GM12891 (cell line): ENCODE measurements around the gene KIF6.
"Not testable (repeated sequence)": the region's sequence is repeated elsewhere in the genome, so short reads cannot be mapped to it uniquely, and the experiment has no call there.

ENCODE experiments used
- DNase-seq: peaks from one replicate; pipeline ENCODE4 v3.0.0; 2011; ENCODE audit warnings: low spot score; ENCODE audit not compliant: insufficient read length
- FAIRE-seq: peaks from 2 replicates; lab custom pipeline; 2011; peaks lifted over from hg19 to GRCh38; lab: Jason Lieb, UNC
- PAX5 ChIP-seq: IDR thresholded peaks from 2 replicates; pipeline ENCODE4 v1.6.1; 2011; ENCODE audit warnings: low read length, moderate library complexity, mild to moderate bottlenecking; ENCODE audit not compliant: insufficient read depth, severe bottlenecking
- POLR2A ChIP-seq: IDR thresholded peaks from 2 replicates; pipeline ENCODE4 v1.6.1; 2011; ENCODE audit warnings: low read depth, low read length, control low read depth
- POLR2AphosphoS5 ChIP-seq: IDR thresholded peaks from 2 replicates; pipeline ENCODE4 v1.6.1; 2011; ENCODE audit warnings: low read depth, low read length, control low read depth
- POU2F2 ChIP-seq: IDR thresholded peaks from 2 replicates; pipeline ENCODE4 v1.6.1; 2011; ENCODE audit warnings: low read depth, mild to moderate bottlenecking, control low read depth, low read length, moderate library complexity
- SPI1 ChIP-seq: IDR thresholded peaks from 2 replicates; pipeline ENCODE4 v1.6.1; 2011; ENCODE audit warnings: low read depth, low read length, control low read depth
- TAF1 ChIP-seq: IDR thresholded peaks from 2 replicates; pipeline ENCODE4 v1.6.1; 2011; ENCODE audit warnings: low read depth, low read length, control low read depth

Gene KIF6

GRCh38 chr6:39300739-39301138, 424.5 kb downstream of the KIF6 start:
- FAIRE-seq (no peak), DNase-seq (no peak)
- TF ChIP-seq POLR2AphosphoS5 (no peak), POLR2A (no peak)

DNA sequence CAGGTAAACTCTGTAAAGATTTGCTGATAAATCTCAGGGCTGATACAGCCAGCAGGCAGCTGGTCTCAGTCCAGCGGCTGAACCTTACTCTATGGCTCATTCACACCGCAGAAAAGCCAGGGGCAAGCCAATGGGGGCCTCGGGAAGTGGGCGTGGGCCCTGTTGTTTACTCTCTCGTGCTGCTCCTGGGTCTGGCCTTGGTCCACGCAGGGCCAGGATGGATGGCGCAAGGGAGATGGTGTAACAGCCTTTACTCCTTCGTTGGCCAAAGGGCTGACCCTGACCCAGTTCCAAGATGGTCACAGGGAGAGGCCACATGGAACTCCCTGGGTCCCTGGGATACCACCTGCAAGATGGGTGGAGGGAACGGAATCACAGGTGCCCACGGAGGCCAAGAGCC, 427.1 kb downstream of the KIF6 start:
- no peak for FAIRE-seq
- DNase-seq: no peak
- TF ChIP-seq POLR2A (no peak), POU2F2 (no peak)

DNA sequence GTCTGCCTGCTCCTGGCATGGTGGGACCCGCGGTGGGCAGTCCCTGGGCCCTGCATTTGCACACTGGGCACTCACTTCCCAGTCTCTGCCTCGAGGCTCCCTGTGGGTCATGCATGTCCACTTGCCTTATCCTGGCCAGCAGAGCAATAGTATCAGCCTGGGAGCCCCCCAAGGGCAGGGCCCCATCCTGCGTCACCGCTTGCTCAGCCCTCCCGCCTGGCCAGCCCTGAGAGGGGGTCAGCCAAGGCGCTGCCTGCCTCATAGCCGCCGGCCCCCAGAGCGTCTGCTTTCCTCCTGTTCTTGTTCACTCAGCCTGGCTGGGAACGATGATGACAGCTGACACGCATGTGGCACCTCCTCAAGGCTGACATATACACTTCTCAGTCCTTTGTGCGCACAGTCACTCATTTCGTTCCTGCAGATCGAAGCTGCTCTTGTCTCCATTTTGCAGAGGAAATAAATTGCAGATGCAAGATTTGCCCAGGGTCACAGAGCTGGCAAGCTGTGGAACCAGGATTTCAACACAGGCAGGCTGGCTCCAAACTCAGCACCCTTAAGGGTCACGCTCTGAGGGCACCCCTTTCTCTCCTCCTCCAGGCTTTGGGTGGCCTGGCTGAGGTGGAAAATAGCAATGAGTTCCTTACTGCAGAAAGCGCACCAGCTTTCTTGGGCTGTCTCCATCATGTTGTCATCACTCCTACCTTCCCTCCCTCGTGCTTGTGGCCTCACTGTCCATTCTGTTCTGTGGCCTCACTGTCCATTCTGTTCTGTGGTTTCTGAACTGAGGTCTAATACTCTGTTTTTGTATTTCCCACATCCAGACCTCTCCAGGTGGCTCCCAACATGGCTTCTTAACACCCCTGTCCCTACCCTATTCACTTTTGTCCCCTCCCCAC, 428.2 kb downstream of the KIF6 start:
- no peak for TF ChIP-seq POLR2A
- no peak for TF ChIP-seq PAX5
- TF ChIP-seq TAF1: no peak
- no peak for TF ChIP-seq SPI1
- TF ChIP-seq POLR2AphosphoS5: no peak
- no peak for TF ChIP-seq POU2F2
- DNase-seq: no peak
- FAIRE-seq: no peak

GRCh38 chr6:39295611-39296011, 429.6 kb downstream of the KIF6 start:
- DNase-seq (no peak), FAIRE-seq (no peak)
- TF ChIP-seq POLR2AphosphoS5 (no peak), TAF1 (no peak), POLR2A (no peak), PAX5 (no peak)

- FAIRE-seq (no peak), DNase-seq (no peak)
- TF ChIP-seq POU2F2: no peak
Observed at GRCh38 chr6:39294899-39295298, 430.3 kb downstream of the KIF6 start.

DNA sequence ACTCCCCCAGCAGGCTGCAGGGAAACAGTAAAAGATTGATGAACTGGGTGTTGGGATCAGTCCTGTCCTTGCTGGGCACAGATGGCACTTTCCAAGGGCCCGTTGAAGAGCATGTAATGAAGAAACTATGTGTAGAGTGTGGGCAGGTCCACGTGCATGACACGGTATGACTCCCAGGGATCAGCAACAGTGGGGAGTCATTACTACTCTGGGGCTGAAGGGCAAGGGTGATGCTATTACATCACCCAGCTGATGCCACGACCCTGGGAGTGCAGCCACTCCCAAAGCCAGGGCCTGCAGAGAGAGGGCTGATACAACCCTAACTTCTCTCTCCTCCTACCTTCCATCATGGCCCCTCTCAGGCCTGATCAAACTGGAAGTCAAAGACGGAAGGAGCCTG, 431.1 kb downstream of the KIF6 start:
- FAIRE-seq: no peak
- no peak for TF ChIP-seq PAX5
- no peak for TF ChIP-seq TAF1
- no peak for TF ChIP-seq POLR2AphosphoS5
- no peak for DNase-seq

- DNase-seq (no peak), FAIRE-seq (no peak)
- TF ChIP-seq SPI1: no peak
- TF ChIP-seq PAX5: no peak
- TF ChIP-seq POLR2A: no peak
- TF ChIP-seq POU2F2: no peak
- no peak for TF ChIP-seq TAF1
- no peak for TF ChIP-seq POLR2AphosphoS5
Observed at GRCh38 chr6:39292637-39293036, 432.6 kb downstream of the KIF6 start.

DNA sequence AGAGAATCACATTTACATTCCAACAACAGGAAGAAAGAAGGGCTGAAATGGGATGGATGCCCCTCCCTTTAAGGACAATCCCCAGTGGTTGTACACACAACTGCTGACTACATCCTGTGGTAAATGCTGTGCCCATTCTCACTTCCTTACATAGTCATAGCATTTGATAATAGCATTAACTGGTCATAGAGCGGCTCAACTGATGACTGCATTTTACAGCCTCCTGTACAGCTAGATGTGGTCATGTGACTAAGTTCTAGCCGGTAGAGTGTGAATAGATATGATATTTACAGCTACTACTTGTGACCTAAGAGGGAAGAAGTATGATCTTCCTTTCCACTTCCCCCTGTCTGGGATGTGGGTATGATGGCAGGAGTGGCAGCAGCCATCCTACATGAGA, 435.7 kb downstream of the KIF6 start:
- FAIRE-seq (no peak), DNase-seq (no peak)
- 0 out of 2 replicates have a peak, but pooled peaks have one; percentile 22 for TF ChIP-seq SPI1
- TF ChIP-seq TAF1: no peak

DNA sequence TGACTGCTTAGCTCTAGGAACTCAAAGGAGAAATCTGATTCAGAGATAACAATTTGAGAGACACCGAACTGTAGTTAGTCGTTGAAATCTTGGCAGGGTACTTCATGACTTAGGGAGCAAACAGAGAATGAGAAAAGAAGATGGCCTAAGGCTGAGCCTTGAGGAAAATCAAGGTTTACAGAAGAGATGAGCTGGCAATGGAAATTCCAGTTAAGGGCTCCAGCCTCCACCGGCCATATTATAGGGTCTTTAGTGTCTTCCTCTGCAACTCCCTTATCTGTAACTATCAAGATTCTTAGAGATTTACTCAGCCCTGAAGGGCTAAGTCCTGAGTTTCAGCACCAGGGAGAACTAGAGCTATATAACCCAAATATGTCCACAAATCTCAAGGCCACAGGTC, 437.6 kb downstream of the KIF6 start:
- FAIRE-seq: no peak
- DNase-seq: no peak
- TF ChIP-seq POLR2A (no peak), TAF1 (no peak), PAX5 (no peak), SPI1 (no peak), POLR2AphosphoS5 (no peak)

- not testable (repeated sequence) for DNase-seq, FAIRE-seq
Observed at GRCh38 chr6:39286596-39286995, 438.6 kb downstream of the KIF6 start.

DNA sequence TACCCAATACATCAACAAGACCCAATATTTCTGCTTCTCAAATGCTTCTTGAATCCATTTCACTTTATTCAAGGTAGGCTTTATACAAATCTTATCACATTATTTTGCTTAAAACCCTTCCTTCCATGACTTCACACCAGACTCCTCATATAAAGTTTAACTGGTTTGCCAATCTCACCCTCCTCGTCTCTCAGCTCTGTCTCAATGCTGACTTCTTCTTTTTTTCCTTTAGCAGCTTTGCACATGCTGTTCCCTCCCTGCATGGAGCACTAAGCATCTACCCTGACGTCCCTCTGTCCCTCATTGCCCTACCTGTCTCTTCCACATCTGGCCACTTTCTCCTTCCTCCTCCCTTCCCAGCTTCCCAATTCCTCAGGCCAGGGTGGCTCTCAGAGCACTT, 442.4 kb downstream of the KIF6 start:
- TF ChIP-seq POLR2A (no peak), POU2F2 (no peak), POLR2AphosphoS5 (no peak), SPI1 (no peak), TAF1 (no peak), PAX5 (no peak)
- FAIRE-seq (no peak), DNase-seq (no peak)
